ENCODE measurements around the gene ULBP3. TPM values are rescaled to one million over a fixed set of nuclear protein-coding genes. Genes with fewer than 3 reads are reported as not detected.
"Not testable (repeated sequence)": the region's sequence is repeated elsewhere in the genome, so short reads cannot be mapped to it uniquely, and the experiment has no call there.

Gene ULBP3
- total RNA-seq, 8 experiments from 2014 or later, result 5.0 to 43.3 (median 13.1) TPM

DNA sequence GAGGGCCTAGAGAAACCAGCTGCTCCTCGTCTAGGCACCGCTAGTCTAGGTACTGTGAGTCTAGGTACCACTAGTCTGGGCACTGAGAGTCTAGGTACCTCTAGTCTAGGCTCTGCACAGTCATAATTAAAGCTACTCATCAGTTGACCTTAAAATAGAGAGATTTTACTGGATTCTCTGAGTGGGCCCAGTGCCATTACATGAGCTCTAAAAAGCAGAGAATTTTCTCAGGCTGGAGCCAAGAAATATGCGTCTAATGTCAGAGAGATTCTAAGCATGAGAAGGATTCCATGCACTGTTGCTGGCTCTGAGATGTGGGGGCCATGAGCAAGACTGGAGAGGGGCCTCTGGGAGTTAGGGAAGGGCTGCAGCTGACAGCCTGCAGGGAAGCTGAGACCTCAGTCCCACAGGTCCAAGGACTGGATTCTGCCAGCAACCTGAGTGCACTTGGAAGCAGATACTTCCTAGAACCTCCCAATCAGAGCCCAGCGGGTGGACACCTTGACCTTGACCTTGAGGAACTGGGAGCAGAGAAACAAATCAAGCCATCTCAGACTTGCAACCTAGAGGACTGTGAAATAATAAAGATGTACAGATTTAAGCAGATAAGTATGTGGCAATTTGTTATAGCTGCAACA is 5.6 kb upstream of the ULBP3 start:
- not testable (repeated sequence) for ATAC-seq (replicated peaks in 6 of 8); H3K27ac ChIP-seq; H3K4me3 ChIP-seq
- in situ Hi-C loops (cut with MboI; ENCODE audit: low pct_unique_long_range_greater_than_20kb in 2 of 9, low sequenced_read_pairs in 9 of 9, unreplicated experiment in 9 of 9), result loop anchor here in 6 of 9 experiments (25.0 kb wide), 2 partner anchors 263 to 738 kb away; no protein-coding TSS in a partner anchor
- H3K4me1 ChIP-seq (replicated peaks in 1 of 2), result peaks cover 8 to 20% of the 10 kb centered on the region in 2 donors
- WGBS, 10 experiments, result 67 to 89% (median 80%) methylated on average over 1 of the region's 4 CpGs; no CpG with 5 or more reads in 7 of the 10 experiments

- in situ Hi-C loops (cut with MboI; ENCODE audit: low pct_unique_long_range_greater_than_20kb in 2 of 9, low sequenced_read_pairs in 9 of 9, unreplicated experiment in 9 of 9), result loop anchor here in 4 of 9 experiments (25.0 kb wide), 2 partner anchors 265 to 740 kb away; no protein-coding TSS in a partner anchor
- ATAC-seq (replicated peaks in 6 of 8), result peak in 2 of 8 experiments; percentile 2 to 12
- peaks cover 10 to 20% of the 10 kb centered on the region in 2 donors for H3K4me1 ChIP-seq (replicated peaks in 1 of 2)
- no peak overlapping the region for H3K4me3 ChIP-seq
- H3K27ac ChIP-seq, result no peak overlapping the region
- 33 to 90% (median 80%) methylated on average over 1 to 4 of the region's 8 CpGs; no CpG with 5 or more reads in 5 of the 10 experiments for WGBS, 10 experiments
Observed at GRCh38 chr6:150072201-150072600, 3.3 kb upstream of the ULBP3 start.

- in situ Hi-C loops (cut with MboI; ENCODE audit: low pct_unique_long_range_greater_than_20kb in 2 of 9, low sequenced_read_pairs in 9 of 9, unreplicated experiment in 9 of 9), result loop anchor here in 4 of 9 experiments (25.0 kb wide), 2 partner anchors 267 to 742 kb away; no protein-coding TSS in a partner anchor
- H3K27ac ChIP-seq, result peak overlapping the region in 1 of 2 donors; percentile 66
- 0 to 100% (median 95%) methylated on average over 1 to 3 of the region's 3 CpGs; no CpG with 5 or more reads in 6 of the 10 experiments for WGBS, 10 experiments
- no peak for ATAC-seq (replicated peaks in 6 of 8)
- peaks cover 10 to 14% of the 10 kb centered on the region in 2 donors for H3K4me1 ChIP-seq (replicated peaks in 1 of 2)
- no peak overlapping the region for H3K4me3 ChIP-seq
Observed at GRCh38 chr6:150070236-150070818, 1.4 kb upstream of the ULBP3 start.

GRCh38 chr6:150069706-150070105 is 785 bp upstream of the ULBP3 start:
- peak overlapping the region in 4 of 5 donors; percentile 49 to 52 (median 50) for H3K4me3 ChIP-seq

GRCh38 chr6:150068151-150068550 is 770 bp downstream of the ULBP3 start:
- Histone ChIP-seq H3K4me1 (replicated peaks in 1 of 2) (peaks cover 10 to 14% of the 10 kb centered on the region in 2 donors), H3K4me3 (peak overlapping the region; percentile 43 to 52 (median 50)), H3K27ac (peak overlapping the region in 1 of 2 donors; percentile 77)
- no peak for ATAC-seq (replicated peaks in 6 of 8)
- WGBS, 10 experiments, result 0 to 47% (median 11%) methylated on average over 2 to 3 of the region's 4 CpGs; no CpG with 5 or more reads in 7 of the 10 experiments
- in situ Hi-C loops (cut with MboI; ENCODE audit: low pct_unique_long_range_greater_than_20kb in 2 of 9, low sequenced_read_pairs in 9 of 9, unreplicated experiment in 9 of 9), result loop anchor here in 4 of 9 experiments (25.0 kb wide), 2 partner anchors 269 to 744 kb away; no protein-coding TSS in a partner anchor

More at GRCh38 chr6:150069706-150070105, 785 bp upstream of the ULBP3 start:
- in situ Hi-C loops (cut with MboI; ENCODE audit: low pct_unique_long_range_greater_than_20kb in 2 of 9, low sequenced_read_pairs in 9 of 9, unreplicated experiment in 9 of 9), result loop anchor here in 4 of 9 experiments (25.0 kb wide), 2 partner anchors 268 to 743 kb away; no protein-coding TSS in a partner anchor
- Histone ChIP-seq H3K27ac (peak overlapping the region in 1 of 2 donors; percentile 77), H3K4me1 (replicated peaks in 1 of 2) (peaks cover 10 to 14% of the 10 kb centered on the region in 2 donors)
- WGBS, 10 experiments, result 66 to 100% (median 82%) methylated on average over 1 to 7 of the region's 11 CpGs; no CpG with 5 or more reads in 4 of the 10 experiments
- ATAC-seq (replicated peaks in 6 of 8), result peak in 4 of 8 experiments; percentile 5 to 29 (median 9)

GRCh38 chr6:150065083-150065482 is 3.8 kb downstream of the ULBP3 start:
- Histone ChIP-seq H3K27ac (no peak overlapping the region), H3K4me3 (no peak overlapping the region), H3K4me1 (replicated peaks in 1 of 2) (peaks cover 2 to 4% of the 10 kb centered on the region in 2 donors)
- no peak for ATAC-seq (replicated peaks in 6 of 8)
- 50 to 80% (median 65%) methylated on average over 1 to 2 of the region's 2 CpGs; no CpG with 5 or more reads in 6 of the 10 experiments for WGBS, 10 experiments
- in situ Hi-C loops (cut with MboI; ENCODE audit: low pct_unique_long_range_greater_than_20kb in 2 of 9, low sequenced_read_pairs in 9 of 9, unreplicated experiment in 9 of 9), result loop anchor here in 4 of 9 experiments (25.0 kb wide), 2 partner anchors 272 to 747 kb away; no protein-coding TSS in a partner anchor

GRCh38 chr6:150063640-150064039 is 5.3 kb downstream of the ULBP3 start:
- 70 to 87% methylated on average over 2 to 3 of the region's 6 CpGs; no CpG with 5 or more reads in 8 of the 10 experiments for WGBS, 10 experiments

GRCh38 chr6:150059973-150060372 is 8.9 kb downstream of the ULBP3 start:
- ATAC-seq (replicated peaks in 6 of 8), result peak in 1 of 8 experiments; percentile 40
- in situ Hi-C loops (cut with MboI; ENCODE audit: low pct_unique_long_range_greater_than_20kb in 2 of 9, low sequenced_read_pairs in 9 of 9, unreplicated experiment in 9 of 9), result loop anchor here in 4 of 9 experiments (25.0 kb wide), 2 partner anchors 277 to 752 kb away; no protein-coding TSS in a partner anchor
- H3K4me3 ChIP-seq; H3K4me1 ChIP-seq (replicated peaks in 1 of 2); H3K27ac ChIP-seq: not testable (repeated sequence)
- 0 to 100% (median 83%) methylated on average over 1 to 2 of the region's 7 CpGs; no CpG with 5 or more reads in 3 of the 10 experiments for WGBS, 10 experiments

More at GRCh38 chr6:150063640-150064039, 5.3 kb downstream of the ULBP3 start:
- no peak for ATAC-seq (replicated peaks in 6 of 8)
- in situ Hi-C loops (cut with MboI; ENCODE audit: low pct_unique_long_range_greater_than_20kb in 2 of 9, low sequenced_read_pairs in 9 of 9, unreplicated experiment in 9 of 9), result loop anchor here in 4 of 9 experiments (25.0 kb wide), 2 partner anchors 274 to 749 kb away; no protein-coding TSS in a partner anchor
- H3K4me3 ChIP-seq, result no peak overlapping the region
- peaks cover 0 to 2% of the 10 kb centered on the region in 2 donors for H3K4me1 ChIP-seq (replicated peaks in 1 of 2)
- no peak overlapping the region for H3K27ac ChIP-seq

- H3K4me3 ChIP-seq, result no peak overlapping the region
- WGBS, 10 experiments, result 80 to 100% (median 92%) methylated on average over 3 to 6 of the region's 6 CpGs
- no peak overlapping the region for H3K27ac ChIP-seq
- in situ Hi-C loops (cut with MboI; ENCODE audit: low pct_unique_long_range_greater_than_20kb in 2 of 9, low sequenced_read_pairs in 9 of 9, unreplicated experiment in 9 of 9), result loop anchor here in 4 of 9 experiments (25.0 kb wide), 2 partner anchors 278 to 753 kb away; no protein-coding TSS in a partner anchor
- no peak for ATAC-seq (replicated peaks in 6 of 8)
- no peaks in the 10 kb centered on the region for H3K4me1 ChIP-seq (replicated peaks in 1 of 2)
Observed at GRCh38 chr6:150058986-150059385, 9.9 kb downstream of the ULBP3 start.

GRCh38 chr6:150058231-150058792 is 10.6 kb downstream of the ULBP3 start:
- H3K4me1 ChIP-seq (replicated peaks in 1 of 2), result no peaks in the 10 kb centered on the region
- in situ Hi-C loops (cut with MboI; ENCODE audit: low pct_unique_long_range_greater_than_20kb in 2 of 9, low sequenced_read_pairs in 9 of 9, unreplicated experiment in 9 of 9), result loop anchor here in 4 of 9 experiments (25.0 kb wide), 2 partner anchors 279 to 754 kb away; no protein-coding TSS in a partner anchor
- H3K27ac ChIP-seq, result no peak overlapping the region
- ATAC-seq (replicated peaks in 6 of 8), result peak in 1 of 8 experiments; percentile 16
- WGBS, 10 experiments, result 51 to 100% (median 87%) methylated on average over 1 to 10 of the region's 14 CpGs; no CpG with 5 or more reads in 1 of the 10 experiments
- H3K4me3 ChIP-seq, result no peak overlapping the region

GRCh38 chr6:150057501-150057951 is 11.4 kb downstream of the ULBP3 start:
- Histone ChIP-seq H3K4me3 (no peak overlapping the region), H3K27ac (no peak overlapping the region), H3K4me1 (replicated peaks in 1 of 2) (no peaks in the 10 kb centered on the region)
- no peak for ATAC-seq (replicated peaks in 6 of 8)
- WGBS, 10 experiments, result 60 to 100% (median 89%) methylated on average over 2 to 9 of the region's 29 CpGs; no CpG with 5 or more reads in 4 of the 10 experiments
- in situ Hi-C loops (cut with MboI; ENCODE audit: low pct_unique_long_range_greater_than_20kb in 2 of 9, low sequenced_read_pairs in 9 of 9, unreplicated experiment in 9 of 9), result loop anchor here in 4 of 9 experiments (25.0 kb wide), 2 partner anchors 280 to 755 kb away; no protein-coding TSS in a partner anchor

DNA sequence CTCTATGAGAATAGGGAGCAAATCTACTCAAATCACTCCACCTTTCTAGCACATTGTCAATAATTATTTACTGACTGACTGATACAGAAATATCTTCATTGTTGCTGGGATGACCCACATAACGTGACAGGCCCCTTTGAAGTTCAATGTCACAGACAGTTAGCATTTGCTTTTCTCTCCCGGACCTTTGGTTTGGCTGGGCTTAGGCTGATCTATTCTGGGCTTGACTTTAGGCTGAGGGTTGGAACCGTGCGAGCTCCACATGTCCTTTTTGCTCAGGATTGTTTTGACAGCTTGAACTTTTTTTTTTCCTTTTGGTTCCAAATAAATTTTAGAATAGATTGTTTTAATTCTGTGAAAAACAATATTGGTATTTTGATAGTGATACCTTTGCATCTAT is 12.0 kb downstream of the ULBP3 start:
- no peaks in the 10 kb centered on the region for H3K4me1 ChIP-seq (replicated peaks in 1 of 2)
- no peak overlapping the region for H3K4me3 ChIP-seq
- WGBS, 10 experiments, result 10 to 92% (median 56%) methylated on average over 2 to 4 of the region's 4 CpGs
- ATAC-seq (replicated peaks in 6 of 8), result no peak
- no peak overlapping the region for H3K27ac ChIP-seq
- in situ Hi-C loops (cut with MboI; ENCODE audit: low pct_unique_long_range_greater_than_20kb in 2 of 9, low sequenced_read_pairs in 9 of 9, unreplicated experiment in 9 of 9), result loop anchor here in 4 of 9 experiments (25.0 kb wide), 2 partner anchors 280 to 755 kb away; no protein-coding TSS in a partner anchor
